Measurements from ENCODE around the gene NR2C2AP.
"Not testable (repeated sequence)": the region's sequence is repeated elsewhere in the genome, so short reads cannot be mapped to it uniquely, and the experiment has no call there.

The NR2C2AP gene

GRCh38 chr19:19185853-19186740 is 17.1 kb downstream of the NR2C2AP start:
- peak in 1 of 2 donors; percentile 27 for DNase-seq (ENCODE audit: low read depth in 2 of 2)

GRCh38 chr19:19181488-19181998 is 21.7 kb downstream of the NR2C2AP start:
- DNase-seq (ENCODE audit: low read depth in 2 of 2): no peak

- DNase-seq (ENCODE audit: low read depth in 2 of 2): no peak
Measured at GRCh38 chr19:19179548-19180441, 23.4 kb downstream of the NR2C2AP start.

- no peak for DNase-seq (ENCODE audit: low read depth in 2 of 2)
Measured at GRCh38 chr19:19176950-19177349, 26.3 kb downstream of the NR2C2AP start.

GRCh38 chr19:19173243-19173642 is 30.0 kb downstream of the NR2C2AP start:
- not testable (repeated sequence) for DNase-seq (ENCODE audit: low read depth in 2 of 2)

- no peak for DNase-seq (ENCODE audit: low read depth in 2 of 2)
Measured at GRCh38 chr19:19171821-19172532, 31.2 kb downstream of the NR2C2AP start.

GRCh38 chr19:19170873-19171672 is 32.1 kb downstream of the NR2C2AP start:
- DNase-seq (ENCODE audit: low read depth in 2 of 2): no peak

- DNase-seq (ENCODE audit: low read depth in 2 of 2): peak; percentile 39 to 43
Measured at GRCh38 chr19:19170053-19170872, 33.0 kb downstream of the NR2C2AP start, which contains the start of gene MEF2B. TSS of gene MEF2B (minus strand) at chr19:19170263. CDS start at chr19:19150735, 19,528 bp downstream.

GRCh38 chr19:19169236-19170052 is 33.8 kb downstream of the NR2C2AP start:
- no peak for DNase-seq (ENCODE audit: low read depth in 2 of 2)

GRCh38 chr19:19167612-19168011 is 35.6 kb downstream of the NR2C2AP start:
- no peak for DNase-seq (ENCODE audit: low read depth in 2 of 2)

- no peak for DNase-seq (ENCODE audit: low read depth in 2 of 2)
Measured at GRCh38 chr19:19165396-19165795, 37.8 kb downstream of the NR2C2AP start.

GRCh38 chr19:19162495-19162894 is 40.7 kb downstream of the NR2C2AP start:
- DNase-seq (ENCODE audit: low read depth in 2 of 2): no peak

- no peak for DNase-seq (ENCODE audit: low read depth in 2 of 2)
Measured at GRCh38 chr19:19160461-19161035, 42.7 kb downstream of the NR2C2AP start.

- no peak for DNase-seq (ENCODE audit: low read depth in 2 of 2)
Measured at GRCh38 chr19:19159534-19159933, 43.7 kb downstream of the NR2C2AP start.

GRCh38 chr19:19157808-19158207 is 45.4 kb downstream of the NR2C2AP start:
- DNase-seq (ENCODE audit: low read depth in 2 of 2): no peak

- no peak for DNase-seq (ENCODE audit: low read depth in 2 of 2)
Measured at GRCh38 chr19:19155495-19156219, 47.6 kb downstream of the NR2C2AP start.

- no peak for DNase-seq (ENCODE audit: low read depth in 2 of 2)
Measured at GRCh38 chr19:19154768-19155494, 48.3 kb downstream of the NR2C2AP start.

Data from stimulated activated CD8-positive, alpha-beta memory T cell treated with anti-CD3 and anti-CD28 coated beads, Interleukin-15, amount 100 ng/mL, for 4 hours (primary cell).